ENCODE measurements around the gene ANKRD9. TPM values are rescaled to one million over a fixed set of nuclear protein-coding genes. Genes with fewer than 3 reads are reported as not detected.

The ANKRD9 gene
- total RNA-seq, 1 donor from 2014 or later: 10.8 TPM

GRCh38 chr14:102507081-102507856 is 2.3 kb downstream of the ANKRD9 start:
- Histone ChIP-seq H3K27ac (no peak overlapping the region), H3K27me3 (no peaks in the 10 kb centered on the region), H4K20me1 (ENCODE audit: low read depth) (peaks cover 9% of the 10 kb centered on the region), H3K9ac (no peak overlapping the region), H3K4me1 (peaks cover 4% of the 10 kb centered on the region), H3K36me3 (no peaks in the 10 kb centered on the region), H3F3A (ENCODE audit: low read depth) (peaks cover 29% of the 10 kb centered on the region), H3K4me3 (no peak overlapping the region), H3K79me2 (ENCODE audit: low read depth) (peaks cover 7% of the 10 kb centered on the region), H3K9me3 (ENCODE audit: low read depth) (no peaks in the 10 kb centered on the region), H3K4me2 (no peak overlapping the region), H2AFZ (replicated peaks) (no peak overlapping the region)
- DNase-seq (ENCODE audit: low spot score): no peak
- H3K27me3 Mint-ChIP-seq (ENCODE audit: insufficient read depth, low read depth): peaks cover 7% of the 10 kb centered on the region
- H3K4me3 Mint-ChIP-seq: no peak overlapping the region
- TF ChIP-seq EZH2 (IDR thresholded peaks at IDR 0.05) (no peak), EZH2phosphoT487 (IDR thresholded peaks at IDR 0.05) (no peak)
- TF ChIP-seq, protein P1, sequence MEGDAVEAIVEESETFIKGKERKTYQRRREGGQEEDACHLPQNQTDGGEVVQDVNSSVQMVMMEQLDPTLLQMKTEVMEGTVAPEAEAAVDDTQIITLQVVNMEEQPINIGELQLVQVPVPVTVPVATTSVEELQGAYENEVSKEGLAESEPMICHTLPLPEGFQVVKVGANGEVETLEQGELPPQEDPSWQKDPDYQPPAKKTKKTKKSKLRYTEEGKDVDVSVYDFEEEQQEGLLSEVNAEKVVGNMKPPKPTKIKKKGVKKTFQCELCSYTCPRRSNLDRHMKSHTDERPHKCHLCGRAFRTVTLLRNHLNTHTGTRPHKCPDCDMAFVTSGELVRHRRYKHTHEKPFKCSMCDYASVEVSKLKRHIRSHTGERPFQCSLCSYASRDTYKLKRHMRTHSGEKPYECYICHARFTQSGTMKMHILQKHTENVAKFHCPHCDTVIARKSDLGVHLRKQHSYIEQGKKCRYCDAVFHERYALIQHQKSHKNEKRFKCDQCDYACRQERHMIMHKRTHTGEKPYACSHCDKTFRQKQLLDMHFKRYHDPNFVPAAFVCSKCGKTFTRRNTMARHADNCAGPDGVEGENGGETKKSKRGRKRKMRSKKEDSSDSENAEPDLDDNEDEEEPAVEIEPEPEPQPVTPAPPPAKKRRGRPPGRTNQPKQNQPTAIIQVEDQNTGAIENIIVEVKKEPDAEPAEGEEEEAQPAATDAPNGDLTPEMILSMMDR (IDR thresholded peaks at IDR 0.05): no peak
- peaks cover 3% of the 10 kb centered on the region for H3K36me3 Mint-ChIP-seq
- H3K27ac Mint-ChIP-seq: no peak overlapping the region
- no peaks in the 10 kb centered on the region for H3K9me3 Mint-ChIP-seq
- H3K4me1 Mint-ChIP-seq: peaks cover 31% of the 10 kb centered on the region

DNA sequence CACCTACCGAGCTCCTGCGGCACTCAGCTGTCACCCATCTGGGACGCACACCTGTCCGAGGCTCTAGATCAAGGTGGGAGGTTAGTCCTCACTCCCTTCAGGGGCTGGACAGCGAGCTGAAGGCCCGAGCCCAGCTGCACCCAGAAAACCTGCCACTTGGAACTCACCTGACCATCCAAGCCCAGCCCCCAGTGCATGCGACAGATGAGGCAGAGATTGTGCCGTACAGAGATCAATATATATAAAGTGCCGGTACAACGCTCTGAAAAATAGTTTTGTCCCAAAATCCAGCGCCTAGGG is 3.0 kb downstream of the ANKRD9 start:
- peaks cover 7% of the 10 kb centered on the region for H3K27me3 Mint-ChIP-seq (ENCODE audit: insufficient read depth, low read depth)
- H2AFZ ChIP-seq (replicated peaks): no peak overlapping the region
- no peak overlapping the region for H3K4me3 ChIP-seq
- no peaks in the 10 kb centered on the region for H3K9me3 Mint-ChIP-seq
- H3K4me1 Mint-ChIP-seq: peaks cover 24% of the 10 kb centered on the region
- DNase-seq (ENCODE audit: low spot score): no peak
- peaks cover 7% of the 10 kb centered on the region for H3K79me2 ChIP-seq (ENCODE audit: low read depth)
- H3K36me3 ChIP-seq: no peaks in the 10 kb centered on the region
- H3K27me3 ChIP-seq: no peaks in the 10 kb centered on the region
- no peak overlapping the region for H3K4me2 ChIP-seq
- no peak overlapping the region for H3K9ac ChIP-seq
- H3K27ac Mint-ChIP-seq: no peak overlapping the region
- H3K4me1 ChIP-seq: peaks cover 4% of the 10 kb centered on the region
- H4K20me1 ChIP-seq (ENCODE audit: low read depth): peaks cover 9% of the 10 kb centered on the region
- H3K27ac ChIP-seq: no peak overlapping the region
- H3K4me3 Mint-ChIP-seq: no peak overlapping the region
- TF ChIP-seq, protein P1 (IDR thresholded peaks at IDR 0.05): no peak
- no peak for TF ChIP-seq EZH2 (IDR thresholded peaks at IDR 0.05)
- TF ChIP-seq EZH2phosphoT487 (IDR thresholded peaks at IDR 0.05): no peak
- peaks cover 27% of the 10 kb centered on the region for H3F3A ChIP-seq (ENCODE audit: low read depth)
- H3K36me3 Mint-ChIP-seq: peaks cover 3% of the 10 kb centered on the region
- H3K9me3 ChIP-seq (ENCODE audit: low read depth): no peaks in the 10 kb centered on the region

- Histone ChIP-seq H3K9ac (no peak overlapping the region), H3K27ac (no peak overlapping the region)
- no peaks in the 10 kb centered on the region for H3K9me3 Mint-ChIP-seq
Observed at GRCh38 chr14:102505775-102506625, 3.6 kb downstream of the ANKRD9 start.

More at GRCh38 chr14:102505775-102506625, 3.6 kb downstream of the ANKRD9 start:
- Histone ChIP-seq H3K4me2 (no peak overlapping the region), H3K4me3 (no peak overlapping the region), H3K4me1 (peaks cover 2% of the 10 kb centered on the region), H2AFZ (replicated peaks) (no peak overlapping the region), H3K79me2 (ENCODE audit: low read depth) (peaks cover 7% of the 10 kb centered on the region), H3F3A (ENCODE audit: low read depth) (peaks cover 23% of the 10 kb centered on the region), H3K9me3 (ENCODE audit: low read depth) (no peaks in the 10 kb centered on the region), H3K36me3 (no peaks in the 10 kb centered on the region), H4K20me1 (ENCODE audit: low read depth) (peaks cover 9% of the 10 kb centered on the region), H3K27me3 (no peaks in the 10 kb centered on the region)
- TF ChIP-seq EZH2phosphoT487 (IDR thresholded peaks at IDR 0.05): no peak
- TF ChIP-seq, protein P1 (IDR thresholded peaks at IDR 0.05): no peak
- no peak for TF ChIP-seq EZH2 (IDR thresholded peaks at IDR 0.05)
- Mint-ChIP-seq H3K27me3 (ENCODE audit: insufficient read depth, low read depth) (peaks cover 7% of the 10 kb centered on the region), H3K36me3 (peaks cover 3% of the 10 kb centered on the region), H3K4me3 (no peak overlapping the region), H3K4me1 (peaks cover 21% of the 10 kb centered on the region), H3K27ac (no peak overlapping the region)
- DNase-seq (ENCODE audit: low spot score): no peak

Measured in neural progenitor cell (in vitro differentiated cells).